GM23248 (cell line): ENCODE results near the gene PAPOLB. TPM values are rescaled to one million over a fixed set of nuclear protein-coding genes. Genes with fewer than 3 reads are reported as not detected.

Experiments
- DNase-seq: peaks from one replicate; pipeline ENCODE4 v3.0.0-alpha.2; 2015
- H2AFZ ChIP-seq: fragments of 200-600 bp; sonication (generic); 2 replicates; pipeline ENCODE4 v1.6.1; 2016; ENCODE audit warnings: antibody characterized with exemption
- H3F3A ChIP-seq: fragments of 200-600 bp; sonication (generic); 2 replicates; pipeline ENCODE4 v1.6.1; 2016; ENCODE audit warnings: mild to moderate bottlenecking, antibody characterized with exemption, mixed run types; ENCODE audit not compliant: insufficient read depth
- H3K27ac ChIP-seq: fragments of 200-600 bp; sonication (generic); 2 replicates; pipeline ENCODE4 v1.5.1; 2016; ENCODE audit warnings: mild to moderate bottlenecking
- H3K27me3 ChIP-seq: fragments of 200-600 bp; sonication (generic); replicated peaks from 2 replicates; pipeline ENCODE4 v1.6.1; 2016; ENCODE audit warnings: mild to moderate bottlenecking; ENCODE audit not compliant: insufficient read depth
- H3K36me3 ChIP-seq: fragments of 200-600 bp; sonication (generic); 2 replicates; pipeline ENCODE4 v1.6.1; 2016; ENCODE audit warnings: low read depth, mild to moderate bottlenecking
- H3K4me1 ChIP-seq: fragments of 200-600 bp; sonication (generic); 2 replicates; pipeline ENCODE4 v1.6.1; 2016; ENCODE audit warnings: mild to moderate bottlenecking; ENCODE audit not compliant: insufficient read depth
- H3K4me2 ChIP-seq: fragments of 200-600 bp; sonication (generic); one replicate; pipeline ENCODE4 v1.6.1; 2016; ENCODE audit warnings: mild to moderate bottlenecking; ENCODE audit not compliant: unreplicated experiment
- H3K4me3 ChIP-seq: fragments of 200-600 bp; sonication (generic); 2 replicates; pipeline ENCODE4 v1.5.1; 2016; ENCODE audit warnings: mild to moderate bottlenecking
- H3K79me2 ChIP-seq: fragments of 200-600 bp; sonication (generic); 2 replicates; pipeline ENCODE4 v1.6.1; 2016; ENCODE audit warnings: mild to moderate bottlenecking; ENCODE audit not compliant: insufficient read depth
- H3K9ac ChIP-seq: fragments of 200-600 bp; sonication (generic); 2 replicates; pipeline ENCODE4 v1.6.1; 2016; ENCODE audit warnings: mild to moderate bottlenecking
- H3K9me2 ChIP-seq: fragments of 200-600 bp; sonication (generic); 2 replicates; pipeline ENCODE4 v1.6.1; 2016; ENCODE audit warnings: mixed run types, mild to moderate bottlenecking, moderate library complexity; ENCODE audit not compliant: insufficient read depth
- H3K9me3 ChIP-seq: fragments of 200-600 bp; sonication (generic); one replicate; pipeline ENCODE4 v1.6.1; 2017; ENCODE audit warnings: low read depth
- H4K20me1 ChIP-seq: fragments of 200-600 bp; sonication (generic); 2 replicates; pipeline ENCODE4 v1.6.0; 2016; ENCODE audit not compliant: insufficient read depth
- EZH2 ChIP-seq: fragments of 200-600 bp; sonication (generic); IDR thresholded peaks from 2 replicates; pipeline ENCODE4 v1.6.1; 2018; ENCODE audit warnings: antibody characterized with exemption, mild to moderate bottlenecking; ENCODE audit not compliant: insufficient read depth, poor library complexity, severe bottlenecking
- EZH2phosphoT487 ChIP-seq: fragments of 200-600 bp; sonication (generic); IDR thresholded peaks from 2 replicates; pipeline ENCODE4 v1.6.1; 2018; ENCODE audit warnings: antibody characterized with exemption, moderate library complexity, mild to moderate bottlenecking, low read depth; ENCODE audit not compliant: insufficient read depth
- WGBS, 2 experiments: methylation state at CpG; one replicate each; pipeline ENCODE4 v1.1.6; 2015 to 2017; ENCODE audit warnings: low lambda C conversion rate in 2 of 2, low coverage in 1 of 2; ENCODE audit errors: missing lambda C conversion rate in 2 of 2; 5-methylcytosine and 5-hydroxymethylcytosine counted together
- in situ Hi-C: fragments of 300-500 bp; cut with MboI; formaldehyde crosslinking; loops from 2 replicates; pipeline ENCODE4 v1.15.0; 2020
- polyA plus RNA-seq: library from polyadenylated mRNA; unstranded; fragments of >200 nt; fragmentation: Nextera tagmentation; extraction: Ambion mirVana; gene quantifications from 2 replicates; pipeline ENCODE4 v1.2.1, GENCODE V29; 2016
- total RNA-seq: library from RNA; depleted of rRNA; stranded (reverse); fragments of >200 nt; shearing (Covaris generic); gene quantifications from 2 replicates; pipeline ENCODE4 v1.2.3, GENCODE V29; 2014

The PAPOLB gene
- total and polyA plus RNA-seq, 2 experiments from 2014 or later, result 0.11 TPM; not detected in 1

GRCh38 chr7:4841007-4841784 lies 20.6 kb downstream of the PAPOLB start:
- 91 to 93% methylated on average over 17 of the region's 17 CpGs for WGBS, 2 experiments
- in situ Hi-C loops, result no loop called here
- no peaks in the 10 kb centered on the region for H3K79me2 ChIP-seq
- no peaks in the 10 kb centered on the region for H3K36me3 ChIP-seq
- no peaks in the 10 kb centered on the region for H4K20me1 ChIP-seq
- H3K4me1 ChIP-seq, result no peaks in the 10 kb centered on the region
- no peak overlapping the region for H3K4me3 ChIP-seq
- no peak overlapping the region for H2AFZ ChIP-seq
- no peak overlapping the region for H3K4me2 ChIP-seq
- H3K27me3 ChIP-seq, result no peaks in the 10 kb centered on the region
- H3K9ac ChIP-seq, result no peak overlapping the region
- H3K27ac ChIP-seq, result no peak overlapping the region
- DNase-seq, result no peak
- TF ChIP-seq EZH2phosphoT487, result no peak
- no peak for TF ChIP-seq EZH2
- H3K9me2 ChIP-seq, result no peaks in the 10 kb centered on the region
- no peaks in the 10 kb centered on the region for H3K9me3 ChIP-seq
- no peaks in the 10 kb centered on the region for H3F3A ChIP-seq

- H3K4me1 ChIP-seq, result no peaks in the 10 kb centered on the region
- H3K27ac ChIP-seq, result no peak overlapping the region
- 69 to 73% methylated on average over 16 of the region's 16 CpGs for WGBS, 2 experiments
- H2AFZ ChIP-seq, result no peak overlapping the region
- DNase-seq, result no peak
- no peaks in the 10 kb centered on the region for H4K20me1 ChIP-seq
- no peaks in the 10 kb centered on the region for H3K9me3 ChIP-seq
- in situ Hi-C loops, result no loop called here
- TF ChIP-seq EZH2phosphoT487, result no peak
- no peak for TF ChIP-seq EZH2
- H3K79me2 ChIP-seq, result no peaks in the 10 kb centered on the region
- no peak overlapping the region for H3K9ac ChIP-seq
- no peaks in the 10 kb centered on the region for H3F3A ChIP-seq
- H3K4me2 ChIP-seq, result no peak overlapping the region
- H3K9me2 ChIP-seq, result no peaks in the 10 kb centered on the region
- no peaks in the 10 kb centered on the region for H3K27me3 ChIP-seq
- H3K4me3 ChIP-seq, result no peak overlapping the region
- H3K36me3 ChIP-seq, result no peaks in the 10 kb centered on the region
Observed at GRCh38 chr7:4840079-4840501, 21.7 kb downstream of the PAPOLB start.

GRCh38 chr7:4838626-4839334 lies 23.1 kb downstream of the PAPOLB start:
- Histone ChIP-seq H3F3A (no peaks in the 10 kb centered on the region), H3K79me2 (no peaks in the 10 kb centered on the region), H4K20me1 (no peaks in the 10 kb centered on the region), H3K27ac (no peak overlapping the region), H3K9ac (no peak overlapping the region), H2AFZ (no peak overlapping the region), H3K36me3 (no peaks in the 10 kb centered on the region), H3K4me2 (no peak overlapping the region), H3K9me2 (no peaks in the 10 kb centered on the region), H3K4me1 (no peaks in the 10 kb centered on the region), H3K4me3 (no peak overlapping the region), H3K27me3 (no peaks in the 10 kb centered on the region), H3K9me3 (no peaks in the 10 kb centered on the region)
- TF ChIP-seq EZH2phosphoT487, result no peak
- TF ChIP-seq EZH2, result no peak
- 88 to 89% methylated on average over 21 of the region's 21 CpGs for WGBS, 2 experiments
- in situ Hi-C loops, result no loop called here
- no peak for DNase-seq

GRCh38 chr7:4837803-4838625 lies 23.8 kb downstream of the PAPOLB start:
- Histone ChIP-seq H3K4me2 (no peak overlapping the region), H3K4me1 (no peaks in the 10 kb centered on the region), H3K9me3 (no peaks in the 10 kb centered on the region), H4K20me1 (no peaks in the 10 kb centered on the region), H3F3A (no peaks in the 10 kb centered on the region), H3K9me2 (no peaks in the 10 kb centered on the region), H3K9ac (no peak overlapping the region), H2AFZ (no peak overlapping the region), H3K36me3 (no peaks in the 10 kb centered on the region), H3K4me3 (no peak overlapping the region), H3K27me3 (no peaks in the 10 kb centered on the region), H3K27ac (no peak overlapping the region), H3K79me2 (no peaks in the 10 kb centered on the region)
- in situ Hi-C loops, result no loop called here
- WGBS, 2 experiments, result 75 to 77% methylated on average over 30 of the region's 30 CpGs
- TF ChIP-seq EZH2phosphoT487, result no peak
- DNase-seq, result no peak
